HG03095 (cell line): Measurements from ENCODE around the gene TPRN.

Source experiments
- ATAC-seq: cut with Tn5 transposase; IDR thresholded peaks from one replicate; pipeline ENCODE4 v1.9.1; 2021; ENCODE audit warnings: moderate library complexity; ENCODE audit not compliant: unreplicated experiment

Gene TPRN

GRCh38 chr9:137163365-137163715 is 37.2 kb downstream of the TPRN start:
- no peak for ATAC-seq

- no peak for ATAC-seq
These were observed 37.8 kb downstream of the TPRN start for GRCh38 chr9:137162505-137163364.

- no peak for ATAC-seq
These were observed 38.7 kb downstream of the TPRN start for GRCh38 chr9:137161558-137162486.

- ATAC-seq = no peak
These were observed 39.6 kb downstream of the TPRN start for GRCh38 chr9:137160716-137161557.

GRCh38 chr9:137160054-137160425 is 40.5 kb downstream of the TPRN start:
- ATAC-seq = no peak

- ATAC-seq = no peak
These were observed 41.2 kb downstream of the TPRN start for GRCh38 chr9:137159105-137160053.

- ATAC-seq = no peak
These were observed 41.9 kb downstream of the TPRN start for GRCh38 chr9:137158625-137159024.

- ATAC-seq = no peak
These were observed 42.7 kb downstream of the TPRN start for GRCh38 chr9:137157618-137158415.

GRCh38 chr9:137156567-137157375 is 43.8 kb downstream of the TPRN start:
- no peak for ATAC-seq

GRCh38 chr9:137152844-137153405 is 47.6 kb downstream of the TPRN start:
- ATAC-seq = no peak

- ATAC-seq = peak; percentile 38
These were observed 49.7 kb downstream of the TPRN start for GRCh38 chr9:137150617-137151457.

GRCh38 chr9:137149942-137150616 is 50.5 kb downstream of the TPRN start:
- ATAC-seq = peak; percentile 23

- ATAC-seq = no peak
These were observed 51.2 kb downstream of the TPRN start for GRCh38 chr9:137149363-137149762.

- no peak for ATAC-seq
These were observed 51.9 kb downstream of the TPRN start for GRCh38 chr9:137148661-137149060.

GRCh38 chr9:137148242-137148641 is 52.3 kb downstream of the TPRN start:
- no peak for ATAC-seq

GRCh38 chr9:137147793-137148160 is 52.8 kb downstream of the TPRN start:
- ATAC-seq = no peak
